RWPE1 (cell line): ENCODE results near the gene HPD.

ENCODE experiments used
- CTCF ChIA-PET: fragments of 350-600 bp; sonication (Branson Sonifier 250); formaldehyde crosslinking; extraction: SDS; loops from one replicate; lab custom pipeline; 2021; lab: Yijun Ruan, JAX
- POLR2A ChIA-PET: fragments of 400-600 bp; formaldehyde crosslinking; extraction: SDS; loops from one replicate; lab custom pipeline; 2020; ENCODE audit warnings: antibody characterized with exemption; ENCODE audit not compliant: low non-redundant PET; lab: Yijun Ruan, JAX
- DNase-seq: peaks from one replicate; pipeline ENCODE4 v3.0.0; 2012; ENCODE audit warnings: low spot score
- H3K27ac ChIP-seq: fragments of 450-650 bp; 2 replicates; pipeline ENCODE4 v1.5.1; 2017
- TF ChIP-seq, protein P1 (sequence below): fragments of 450-650 bp; conservative IDR thresholded peaks from 2 replicates; pipeline ENCODE4 v1.5.1; 2017; ENCODE audit warnings: low read depth, mild to moderate bottlenecking

The HPD gene

DNA sequence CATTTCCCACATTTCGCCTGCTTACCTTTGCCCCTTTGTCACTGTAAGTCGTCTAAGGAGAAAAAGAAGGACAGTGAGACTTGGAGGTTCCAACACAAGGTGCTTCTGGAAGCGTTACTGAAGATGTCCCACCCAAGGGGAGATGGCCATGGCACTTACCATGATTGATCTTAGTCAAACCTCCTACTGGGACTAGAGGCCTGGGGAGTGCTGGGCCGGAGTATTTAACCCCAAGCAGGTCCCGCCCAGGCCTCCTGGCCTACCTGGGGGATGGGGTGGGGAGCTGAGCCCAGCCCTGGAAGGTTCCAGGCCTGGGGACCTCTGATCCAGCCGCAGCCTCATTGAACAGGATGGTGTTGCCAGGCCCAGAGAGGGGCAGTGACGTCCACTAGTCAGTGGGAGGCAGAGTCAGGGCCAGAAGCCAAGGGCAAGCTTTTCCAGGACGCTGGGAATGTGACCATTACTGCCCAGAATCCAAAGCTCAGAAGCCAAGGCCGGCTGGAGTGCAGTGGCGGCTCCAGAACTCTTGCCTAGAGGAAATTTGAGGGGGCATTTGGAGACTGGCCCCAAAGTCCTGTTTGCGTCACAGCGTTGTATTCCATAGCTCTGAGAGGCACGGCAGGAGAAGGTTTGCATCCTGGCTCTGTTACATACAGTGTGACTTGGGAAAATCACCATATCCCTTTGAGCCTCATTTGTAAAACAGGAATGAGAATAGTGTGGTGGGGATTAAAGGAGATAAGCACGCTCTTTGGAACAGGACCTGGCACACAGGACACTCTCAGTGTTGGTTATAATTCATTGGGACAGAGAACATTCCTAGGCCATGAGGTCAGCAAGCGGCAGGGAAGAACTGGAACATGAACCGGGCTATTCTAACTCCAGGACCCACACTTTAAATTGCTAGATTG is at the start of gene HPD:
HPD (minus strand) TSS at position 198 of the 911 bp plus-strand sequence; CDS start at position 162, 36 bp downstream.
- peak; percentile 77 for DNase-seq
- H3K27ac ChIP-seq: peak within 1 kb of the TSS; percentile 79
- TF ChIP-seq, protein P1, sequence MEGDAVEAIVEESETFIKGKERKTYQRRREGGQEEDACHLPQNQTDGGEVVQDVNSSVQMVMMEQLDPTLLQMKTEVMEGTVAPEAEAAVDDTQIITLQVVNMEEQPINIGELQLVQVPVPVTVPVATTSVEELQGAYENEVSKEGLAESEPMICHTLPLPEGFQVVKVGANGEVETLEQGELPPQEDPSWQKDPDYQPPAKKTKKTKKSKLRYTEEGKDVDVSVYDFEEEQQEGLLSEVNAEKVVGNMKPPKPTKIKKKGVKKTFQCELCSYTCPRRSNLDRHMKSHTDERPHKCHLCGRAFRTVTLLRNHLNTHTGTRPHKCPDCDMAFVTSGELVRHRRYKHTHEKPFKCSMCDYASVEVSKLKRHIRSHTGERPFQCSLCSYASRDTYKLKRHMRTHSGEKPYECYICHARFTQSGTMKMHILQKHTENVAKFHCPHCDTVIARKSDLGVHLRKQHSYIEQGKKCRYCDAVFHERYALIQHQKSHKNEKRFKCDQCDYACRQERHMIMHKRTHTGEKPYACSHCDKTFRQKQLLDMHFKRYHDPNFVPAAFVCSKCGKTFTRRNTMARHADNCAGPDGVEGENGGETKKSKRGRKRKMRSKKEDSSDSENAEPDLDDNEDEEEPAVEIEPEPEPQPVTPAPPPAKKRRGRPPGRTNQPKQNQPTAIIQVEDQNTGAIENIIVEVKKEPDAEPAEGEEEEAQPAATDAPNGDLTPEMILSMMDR: no peak
- POLR2A ChIA-PET: no interaction called here
- CTCF ChIA-PET: no interaction called here

DNA sequence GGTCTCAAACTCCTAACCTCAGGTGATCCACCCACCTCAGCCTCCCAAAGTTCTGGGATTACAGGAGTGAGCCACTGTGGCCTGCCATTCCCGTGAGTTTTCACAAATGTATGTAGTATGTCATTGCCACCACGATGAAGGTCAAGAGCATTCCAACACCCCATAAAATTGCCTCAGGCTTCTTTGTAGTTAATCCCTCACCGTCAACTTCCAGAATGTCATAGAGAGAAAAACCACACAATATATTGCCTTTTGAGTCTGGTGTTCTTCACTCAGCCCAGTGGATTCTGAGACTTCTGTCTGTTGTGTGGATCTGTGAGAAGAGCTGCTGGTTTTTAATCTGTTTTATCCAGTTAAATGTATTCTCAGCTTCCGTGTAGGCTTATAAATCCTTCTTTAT is 47.1 kb upstream of the HPD start:
- no peak for DNase-seq
- 0 out of 2 replicates have a peak overlapping the region, but pooled peaks have one; percentile 21 for H3K27ac ChIP-seq
- ChIA-PET CTCF (no interaction called here), POLR2A (no interaction called here)
- TF ChIP-seq, protein P1: no peak

DNA sequence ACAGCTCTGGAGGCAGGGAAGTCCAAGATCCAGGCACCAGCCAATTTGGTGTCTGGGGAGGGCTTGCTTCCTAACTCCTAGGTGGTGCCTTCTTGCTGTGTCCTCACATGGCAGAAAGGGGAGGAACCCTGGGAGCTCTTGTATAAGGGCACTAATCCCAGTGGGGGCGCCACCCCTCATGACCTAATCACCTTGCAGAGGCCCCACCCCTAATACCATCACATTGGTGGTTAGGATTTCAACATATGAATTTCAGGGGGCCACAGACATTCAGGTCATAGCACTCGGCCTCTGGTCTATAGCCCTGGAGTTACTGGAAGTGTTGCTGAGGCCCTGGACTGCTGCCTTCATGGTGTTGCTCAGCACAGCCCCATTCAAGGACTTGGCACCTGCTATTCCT is 44.5 kb upstream of the HPD start:
- DNase-seq: no peak
- TF ChIP-seq, protein P1: no peak
- H3K27ac ChIP-seq: peak overlapping the region; percentile 36
- ChIA-PET CTCF (interaction anchor here (0.6 kb wide), 1 partner anchor 108 kb away, joined by 4 read pairs; no protein-coding TSS in a partner anchor), POLR2A (no interaction called here)

DNA sequence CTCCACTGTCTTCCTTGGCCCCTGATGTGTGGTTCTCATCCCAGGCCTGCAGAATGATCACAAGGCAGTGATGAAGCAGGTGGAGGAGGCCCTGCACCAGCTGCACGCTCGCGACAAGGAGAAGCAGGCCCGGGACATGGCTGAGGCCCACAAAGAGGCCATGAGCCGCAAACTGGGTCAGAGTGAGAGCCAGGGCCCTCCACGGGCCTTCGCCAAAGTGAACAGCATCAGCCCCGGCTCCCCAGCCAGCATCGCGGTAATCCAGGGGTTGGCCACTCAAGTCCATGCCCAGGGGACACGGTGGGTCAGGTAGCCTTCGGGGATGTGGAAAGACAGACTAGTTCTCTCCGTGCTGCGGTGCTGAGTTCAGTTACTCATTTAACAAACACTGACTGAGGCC is 40.9 kb upstream of the HPD start:
- TF ChIP-seq, protein P1: no peak
- POLR2A ChIA-PET: no interaction called here
- no peak for DNase-seq
- peak overlapping the region; percentile 37 for H3K27ac ChIP-seq
- CTCF ChIA-PET: interaction anchor here (0.6 kb wide), 1 partner anchor 406 kb away, joined by 3 read pairs; no protein-coding TSS in a partner anchor

DNA sequence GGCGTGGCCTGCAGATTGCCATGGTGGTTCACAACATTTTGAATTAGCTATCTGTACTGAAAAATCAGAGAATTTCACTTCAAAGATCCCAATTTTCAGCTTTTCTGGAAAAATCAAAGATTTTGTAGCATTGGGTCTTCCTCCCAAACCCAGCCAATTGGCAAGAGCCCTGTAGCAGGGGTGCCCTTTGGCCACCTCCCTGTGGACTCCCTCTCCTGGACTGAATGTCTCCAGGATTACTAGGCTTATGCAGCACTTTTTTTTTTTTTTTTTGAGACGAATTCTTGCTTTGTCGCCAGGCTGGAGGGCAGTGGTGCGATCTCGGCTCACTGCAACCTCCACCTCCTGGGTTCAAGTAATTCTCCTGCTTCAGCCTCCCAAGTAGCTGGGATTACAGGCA is 39.6 kb upstream of the HPD start:
- H3K27ac ChIP-seq: peak overlapping the region; percentile 37
- TF ChIP-seq, protein P1: no peak
- DNase-seq: no peak
- ChIA-PET CTCF (interaction anchor here (0.7 kb wide), 1 partner anchor 17 kb away, joined by 5 read pairs; no protein-coding TSS in a partner anchor), POLR2A (interaction anchor here (0.7 kb wide), 1 partner anchor 186 kb away, joined by 5 read pairs; no protein-coding TSS in a partner anchor)

DNA sequence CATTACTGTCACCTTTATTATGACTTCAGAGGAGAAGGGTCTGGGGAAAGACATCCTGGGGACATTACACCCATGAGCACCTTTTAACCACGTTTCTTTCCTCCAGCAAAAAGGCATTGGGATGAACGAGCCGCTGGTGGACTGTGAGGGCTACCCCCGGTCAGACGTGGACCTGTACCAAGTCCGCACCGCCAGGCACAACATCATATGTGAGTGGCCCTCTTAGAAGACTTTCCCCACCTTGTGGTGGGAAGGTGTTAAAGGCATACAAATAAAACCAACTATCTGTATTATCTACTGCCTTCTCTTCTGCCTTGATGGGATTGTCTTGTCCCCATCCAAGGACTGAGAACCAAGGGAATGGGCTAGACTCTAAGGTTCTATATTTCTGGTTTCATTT is 36.0 kb upstream of the HPD start:
- POLR2A ChIA-PET: no interaction called here
- DNase-seq: no peak
- peak overlapping the region; percentile 77 for H3K27ac ChIP-seq
- TF ChIP-seq, protein P1: 0 out of 2 replicates have a peak, but pooled peaks have one; percentile 9
- CTCF ChIA-PET: no interaction called here
